HEK293T (cell line): ENCODE data around the gene NCS1.

Source experiments
- CTCF ChIA-PET: fragments of 350-600 bp; formaldehyde crosslinking; extraction: SDS; loops from one replicate; lab custom pipeline; 2021; ENCODE audit warnings: antibody characterized with exemption, inconsistent platforms; lab: Yijun Ruan, JAX
- POLR2A ChIA-PET: fragments of 350-600 bp; formaldehyde crosslinking; extraction: SDS; loops from one replicate; lab custom pipeline; 2020; ENCODE audit warnings: antibody characterized with exemption, inconsistent platforms; lab: Yijun Ruan, JAX
- DNase-seq: peaks from one replicate; pipeline ENCODE4 v3.0.0; 2012; ENCODE audit warnings: mixed read lengths; ENCODE audit errors: extremely low spot score
- ARNT ChIP-seq: fragments of 450-650 bp; IDR thresholded peaks from 2 replicates; pipeline ENCODE4 v1.6.1; 2017; ENCODE audit warnings: mild to moderate bottlenecking
- BHLHE40 ChIP-seq: fragments of 450-650 bp; IDR thresholded peaks from 2 replicates; pipeline ENCODE4 v1.6.1; 2016; ENCODE audit warnings: mild to moderate bottlenecking, moderate library complexity, borderline replicate concordance
- CTBP1 ChIP-seq: fragments of 450-650 bp; IDR thresholded peaks from 2 replicates; pipeline ENCODE4 v1.6.1; 2016; ENCODE audit warnings: borderline replicate concordance
- ELF4 ChIP-seq: fragments of 450-650 bp; IDR thresholded peaks from 2 replicates; pipeline ENCODE4 v1.6.1; 2017; ENCODE audit warnings: antibody characterized with exemption
- FOXA1 ChIP-seq: fragments of 450-650 bp; IDR thresholded peaks from 2 replicates; pipeline ENCODE4 v1.6.1; 2016; ENCODE audit warnings: mild to moderate bottlenecking
- FOXK2 ChIP-seq: fragments of 450-650 bp; IDR thresholded peaks from 2 replicates; pipeline ENCODE4 v1.6.1; 2016; ENCODE audit warnings: mild to moderate bottlenecking
- FOXM1 ChIP-seq: fragments of 450-650 bp; IDR thresholded peaks from 2 replicates; pipeline ENCODE4 v1.6.1; 2017; ENCODE audit warnings: mild to moderate bottlenecking, borderline replicate concordance
- HDGF ChIP-seq: fragments of 450-650 bp; IDR thresholded peaks from 2 replicates; pipeline ENCODE4 v1.6.1; 2017; ENCODE audit warnings: antibody characterized with exemption, borderline replicate concordance
- L3MBTL2 ChIP-seq: fragments of 450-650 bp; conservative IDR thresholded peaks from 2 replicates; pipeline ENCODE4 v1.6.1; 2016; ENCODE audit warnings: mild to moderate bottlenecking
- LEF1 ChIP-seq: fragments of 450-650 bp; IDR thresholded peaks from 2 replicates; pipeline ENCODE4 v1.6.1; 2017; ENCODE audit warnings: mild to moderate bottlenecking, borderline replicate concordance
- NFRKB ChIP-seq: fragments of 450-650 bp; IDR thresholded peaks from 2 replicates; pipeline ENCODE4 v1.6.1; 2016; ENCODE audit warnings: mild to moderate bottlenecking, moderate library complexity
- PKNOX1 ChIP-seq: fragments of 450-650 bp; IDR thresholded peaks from 2 replicates; pipeline ENCODE4 v1.6.1; 2016
- SP1 ChIP-seq: fragments of 450-650 bp; IDR thresholded peaks from 2 replicates; pipeline ENCODE4 v1.6.1; 2017
- SUZ12 ChIP-seq: fragments of 450-650 bp; IDR thresholded peaks from 2 replicates; pipeline ENCODE4 v1.6.1; 2016; ENCODE audit warnings: mild to moderate bottlenecking
- TARDBP ChIP-seq: fragments of 450-650 bp; IDR thresholded peaks from 2 replicates; pipeline ENCODE4 v1.6.1; 2016
- ZNF384 ChIP-seq: fragments of 450-650 bp; IDR thresholded peaks from 2 replicates; pipeline ENCODE4 v1.6.1; 2016

NCS1 gene

DNA sequence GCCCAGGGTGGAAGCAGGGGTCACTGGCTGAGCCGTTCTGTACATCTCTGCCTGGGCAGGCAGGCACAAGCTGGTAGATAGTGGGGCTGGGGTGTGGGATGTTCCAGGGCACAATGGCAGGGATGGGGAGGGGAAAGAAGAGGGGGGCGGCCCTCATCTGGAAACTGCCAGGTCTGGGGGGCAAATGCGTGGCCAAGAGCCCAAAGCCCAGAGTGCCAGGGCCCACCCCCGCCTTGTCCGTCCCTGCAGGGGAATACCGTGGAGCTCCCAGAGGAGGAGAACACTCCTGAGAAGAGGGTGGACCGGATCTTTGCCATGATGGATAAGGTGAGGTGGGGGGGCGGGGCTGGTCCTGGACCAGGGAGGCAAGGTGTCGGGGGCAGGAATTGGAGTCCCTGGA, 50.6 kb downstream of the NCS1 start:
- ChIA-PET CTCF (interaction anchor here (1.4 kb wide), 1 partner anchor 13 kb away, joined by 3 read pairs; no protein-coding TSS in a partner anchor), POLR2A (no interaction called here)
- TF ChIP-seq SP1: no peak
- DNase-seq: no peak

DNA sequence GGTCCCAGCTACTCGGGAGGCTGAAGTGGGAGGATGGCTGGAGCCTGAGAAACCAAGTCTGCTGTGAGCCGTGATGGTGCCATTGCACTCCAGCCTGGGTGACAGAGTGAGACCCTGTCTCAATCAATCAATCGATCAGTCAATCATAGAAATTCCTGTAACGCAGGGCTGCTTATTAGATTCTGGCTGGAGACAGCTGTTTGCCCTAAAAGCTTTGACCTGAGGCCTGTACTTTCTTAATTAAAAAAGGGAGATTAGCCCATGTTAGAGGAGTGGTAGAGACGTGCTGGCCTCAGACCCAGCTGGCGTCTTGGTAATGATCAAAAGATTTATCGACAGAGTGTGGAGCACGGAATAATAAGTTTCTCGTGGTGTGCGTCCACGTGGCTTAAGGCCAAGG, 52.9 kb downstream of the NCS1 start:
- no peak for DNase-seq
- ChIA-PET POLR2A (no interaction called here), CTCF (interaction anchor here (0.6 kb wide), 1 partner anchor 365 kb away, joined by 3 read pairs; no protein-coding TSS in a partner anchor)
- no peak for TF ChIP-seq CTBP1

GRCh38 chr9:130225586-130225985, 53.4 kb downstream of the NCS1 start:
- DNase-seq: no peak
- CTCF ChIA-PET: no interaction called here
- POLR2A ChIA-PET: no interaction called here
- TF ChIP-seq TARDBP (no peak), ELF4 (no peak), HDGF (no peak), PKNOX1 (no peak)

DNA sequence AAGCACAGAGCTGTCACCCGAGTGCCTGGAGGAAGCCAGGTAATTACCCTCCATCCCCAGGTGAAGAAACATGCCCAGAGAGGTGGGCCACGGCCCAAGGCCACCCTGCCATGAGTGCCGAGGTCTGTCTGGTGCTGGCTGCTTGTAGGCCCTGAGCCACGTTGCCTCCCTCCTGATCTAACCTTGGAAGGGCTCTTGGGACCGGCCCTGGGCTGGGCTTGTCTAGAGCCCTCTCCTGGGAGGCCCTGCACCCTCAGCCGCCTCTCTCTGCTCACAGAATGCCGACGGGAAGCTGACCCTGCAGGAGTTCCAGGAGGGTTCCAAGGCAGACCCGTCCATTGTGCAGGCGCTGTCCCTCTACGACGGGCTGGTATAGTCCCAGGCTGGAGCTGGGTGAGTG, 53.9 kb downstream of the NCS1 start:
- POLR2A ChIA-PET: no interaction called here

DNA sequence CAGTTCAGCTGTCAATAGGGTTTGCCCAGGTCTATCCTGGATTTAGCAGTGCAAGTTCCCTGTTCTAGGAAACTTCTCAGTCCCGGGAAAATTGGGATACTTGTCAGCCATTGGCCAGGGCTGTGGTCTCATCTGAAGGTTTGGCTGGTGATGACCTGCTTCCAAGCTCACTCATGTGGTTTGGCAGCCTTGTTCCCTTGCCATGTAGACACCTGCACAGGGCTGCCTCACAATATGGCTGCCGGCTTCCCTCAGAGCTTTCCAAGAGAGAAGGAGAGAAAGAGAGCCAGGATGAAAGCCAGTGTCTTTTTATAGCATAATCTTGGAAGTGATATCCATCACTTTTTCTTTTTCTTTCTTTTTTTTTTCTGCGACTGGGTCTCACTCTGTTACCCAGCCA, 55.6 kb downstream of the NCS1 start:
- DNase-seq: no peak
- ChIA-PET CTCF (no interaction called here), POLR2A (no interaction called here)
- TF ChIP-seq FOXM1 (no peak), ZNF384 (no peak), CTBP1 (no peak)

More for the DNA sequence above, 53.9 kb downstream of the NCS1 start:
- CTCF ChIA-PET: no interaction called here
- no peak for TF ChIP-seq L3MBTL2
- no peak for TF ChIP-seq ARNT
- TF ChIP-seq HDGF: no peak
- TF ChIP-seq SUZ12: no peak
- DNase-seq: no peak

GRCh38 chr9:130229759-130230158, 57.6 kb downstream of the NCS1 start:
- DNase-seq: no peak
- ChIA-PET CTCF (interaction anchor here (0.6 kb wide), 1 partner anchor 105 kb away, joined by 3 read pairs; no protein-coding TSS in a partner anchor), POLR2A (interaction anchor here (0.6 kb wide), 1 partner anchor 922 kb away, joined by 3 read pairs; no protein-coding TSS in a partner anchor)
- no peak for TF ChIP-seq FOXA1
- no peak for TF ChIP-seq SP1
- TF ChIP-seq CTBP1: no peak
- no peak for TF ChIP-seq NFRKB
- no peak for TF ChIP-seq PKNOX1
- no peak for TF ChIP-seq ZNF384
- no peak for TF ChIP-seq LEF1
- no peak for TF ChIP-seq ELF4
- TF ChIP-seq FOXM1: no peak
- no peak for TF ChIP-seq FOXK2
- no peak for TF ChIP-seq ARNT
- TF ChIP-seq L3MBTL2: no peak
- TF ChIP-seq SUZ12: no peak

- no peak for TF ChIP-seq ARNT
- TF ChIP-seq NFRKB: no peak
- no peak for TF ChIP-seq BHLHE40
- no peak for TF ChIP-seq ZNF384
- TF ChIP-seq FOXM1: no peak
- no peak for TF ChIP-seq LEF1
- no peak for TF ChIP-seq SUZ12
- POLR2A ChIA-PET: no interaction called here
- CTCF ChIA-PET: no interaction called here
- DNase-seq: no peak
Observed at GRCh38 chr9:130230631-130231030, 58.4 kb downstream of the NCS1 start.

- no peak for DNase-seq
- no peak for TF ChIP-seq FOXK2
- TF ChIP-seq ZNF384: no peak
- TF ChIP-seq HDGF: no peak
- no peak for TF ChIP-seq CTBP1
- TF ChIP-seq TARDBP: no peak
- no peak for TF ChIP-seq SP1
- no peak for TF ChIP-seq LEF1
- no peak for TF ChIP-seq BHLHE40
- TF ChIP-seq ARNT: no peak
- TF ChIP-seq FOXM1: no peak
- no peak for TF ChIP-seq FOXA1
- no peak for TF ChIP-seq SUZ12
- no peak for TF ChIP-seq ELF4
- no peak for TF ChIP-seq PKNOX1
- no peak for TF ChIP-seq NFRKB
- TF ChIP-seq L3MBTL2: no peak
- ChIA-PET CTCF (no interaction called here), POLR2A (no interaction called here)
Observed at GRCh38 chr9:130232899-130233586, 60.8 kb downstream of the NCS1 start.
